HG03135 (cell line): ENCODE data around the gene PAFAH1B1.
"Not testable (repeated sequence)": the region's sequence is repeated elsewhere in the genome, so short reads cannot be mapped to it uniquely, and the experiment has no call there.

ENCODE experiments used
- ATAC-seq: cut with Tn5 transposase; IDR thresholded peaks from one replicate; pipeline ENCODE4 v1.9.1; 2021; ENCODE audit warnings: mild to moderate bottlenecking, moderate library complexity; ENCODE audit not compliant: unreplicated experiment

Gene PAFAH1B1

GRCh38 chr17:2634361-2634960, 41.0 kb downstream of the PAFAH1B1 start:
- no peak for ATAC-seq

- ATAC-seq = no peak
Measured at GRCh38 chr17:2635241-2635640, 41.8 kb downstream of the PAFAH1B1 start.

- no peak for ATAC-seq
Measured at GRCh38 chr17:2635675-2636074, 42.2 kb downstream of the PAFAH1B1 start.

- no peak for ATAC-seq
Measured at GRCh38 chr17:2636169-2636930, 42.9 kb downstream of the PAFAH1B1 start.

GRCh38 chr17:2637422-2637821, 44.0 kb downstream of the PAFAH1B1 start:
- no peak for ATAC-seq

- no peak for ATAC-seq
Measured at GRCh38 chr17:2644971-2645370, 51.5 kb downstream of the PAFAH1B1 start.

- no peak for ATAC-seq
Measured at GRCh38 chr17:2647957-2648356, 54.5 kb downstream of the PAFAH1B1 start.

- no peak for ATAC-seq
Measured at GRCh38 chr17:2649191-2649590, 55.7 kb downstream of the PAFAH1B1 start.

GRCh38 chr17:2652911-2653310, 59.5 kb downstream of the PAFAH1B1 start:
- ATAC-seq = not testable (repeated sequence)

GRCh38 chr17:2655546-2655945, 62.1 kb downstream of the PAFAH1B1 start:
- no peak for ATAC-seq

GRCh38 chr17:2656283-2656682, 62.8 kb downstream of the PAFAH1B1 start:
- no peak for ATAC-seq

- not testable (repeated sequence) for ATAC-seq
Measured at GRCh38 chr17:2659337-2659736, 65.9 kb downstream of the PAFAH1B1 start.

- not testable (repeated sequence) for ATAC-seq
Measured at GRCh38 chr17:2660410-2660809, 67.0 kb downstream of the PAFAH1B1 start.

GRCh38 chr17:2672026-2672425, 78.6 kb downstream of the PAFAH1B1 start:
- ATAC-seq = no peak

- not testable (repeated sequence) for ATAC-seq
Measured at GRCh38 chr17:2679247-2679646, 85.8 kb downstream of the PAFAH1B1 start.

- ATAC-seq = no peak
Measured at GRCh38 chr17:2680961-2681360, 87.5 kb downstream of the PAFAH1B1 start.

GRCh38 chr17:2681650-2682049, 88.2 kb downstream of the PAFAH1B1 start:
- no peak for ATAC-seq

- no peak for ATAC-seq
Measured at GRCh38 chr17:2682176-2682938, 88.9 kb downstream of the PAFAH1B1 start.

- no peak for ATAC-seq
Measured at GRCh38 chr17:2683912-2684311, 90.5 kb downstream of the PAFAH1B1 start.

GRCh38 chr17:2684549-2684948, 91.1 kb downstream of the PAFAH1B1 start:
- no peak for ATAC-seq

- no peak for ATAC-seq
Measured at GRCh38 chr17:2685696-2686095, 92.2 kb downstream of the PAFAH1B1 start.

- no peak for ATAC-seq
Measured at GRCh38 chr17:2687074-2687418, 93.6 kb downstream of the PAFAH1B1 start.
